Keratinocyte (primary cell): Measurements from ENCODE around the gene PRSS8. TPM values are rescaled to one million over a fixed set of nuclear protein-coding genes. Genes with fewer than 3 reads are reported as not detected.

Source experiments
- DNase-seq: peaks from one replicate; pipeline ENCODE4 v3.0.0-alpha.2; 2011; ENCODE audit warnings: low read depth, missing footprints, low spot score
- FAIRE-seq: peaks from 2 replicates; lab custom pipeline; 2011; peaks lifted over from hg19 to GRCh38; lab: Jason Lieb, UNC
- H2AFZ ChIP-seq: 2 replicates; pipeline ENCODE4 v1.6.0; 2012; ENCODE audit warnings: low read length, control low read depth, inconsistent platforms; ENCODE audit not compliant: control insufficient read depth
- H3K27ac ChIP-seq: 2 replicates; pipeline ENCODE4 v1.5.1; 2011; ENCODE audit warnings: low read length; ENCODE audit not compliant: control insufficient read depth, insufficient read depth
- H3K27me3 ChIP-seq: 3 replicates; pipeline ENCODE4 v1.6.0; 2011; ENCODE audit warnings: low read length; ENCODE audit not compliant: control insufficient read depth, insufficient read depth; ENCODE audit errors: extremely low read depth
- H3K36me3 ChIP-seq, 2 experiments: 2 replicates in 1 of 2; 3 replicates in 1 of 2; pipeline ENCODE4 v1.5.1; 2011; ENCODE audit warnings: low read length in 2 of 2, mild to moderate bottlenecking in 1 of 2; ENCODE audit not compliant: control insufficient read depth in 2 of 2, insufficient read depth in 2 of 2; ENCODE audit errors: extremely low read depth in 1 of 2
- H3K4me1 ChIP-seq: 3 replicates; pipeline ENCODE4 v1.5.1; 2011; ENCODE audit warnings: low read length; ENCODE audit not compliant: control insufficient read depth, insufficient read depth; ENCODE audit errors: extremely low read depth
- H3K4me2 ChIP-seq: 3 replicates; pipeline ENCODE4 v1.6.0; 2011; ENCODE audit warnings: low read depth, low read length; ENCODE audit not compliant: control insufficient read depth, insufficient read depth; ENCODE audit errors: extremely low read depth
- H3K4me3 ChIP-seq, 3 experiments: fragments of 200-600 bp in 1 of 3; sonication (generic) in 1 of 3; 2 replicates in 2 of 3; 3 replicates in 1 of 3; pipeline ENCODE4 v1.5.1; 2011 to 2016; ENCODE audit warnings: low read length in 3 of 3, mild to moderate bottlenecking in 3 of 3, control low read depth in 2 of 3, inconsistent platforms in 1 of 3, low read depth in 1 of 3, mixed read lengths in 1 of 3, mixed run types in 1 of 3, moderate library complexity in 1 of 3; ENCODE audit not compliant: control insufficient read depth in 2 of 3, insufficient read depth in 2 of 3; ENCODE audit errors: extremely low read depth in 1 of 3
- H3K79me2 ChIP-seq: 2 replicates; pipeline ENCODE4 v1.6.0; 2012; ENCODE audit warnings: low read length; ENCODE audit not compliant: control insufficient read depth, insufficient read depth
- H3K9ac ChIP-seq: 3 replicates; pipeline ENCODE4 v1.6.0; 2011; ENCODE audit warnings: low read length; ENCODE audit not compliant: control insufficient read depth, insufficient read depth; ENCODE audit errors: extremely low read depth
- H3K9me1 ChIP-seq: 3 replicates; pipeline ENCODE4 v1.6.0; 2011; ENCODE audit warnings: low read length; ENCODE audit not compliant: control insufficient read depth, insufficient read depth; ENCODE audit errors: extremely low read depth
- H3K9me3 ChIP-seq: 2 replicates; pipeline ENCODE4 v1.5.1; 2012; ENCODE audit warnings: low read depth, low read length; ENCODE audit not compliant: control insufficient read depth
- H4K20me1 ChIP-seq: 3 replicates; pipeline ENCODE4 v1.6.0; 2011; ENCODE audit warnings: low read length; ENCODE audit not compliant: control insufficient read depth, insufficient read depth; ENCODE audit errors: extremely low read depth
- EZH2 ChIP-seq: IDR thresholded peaks from one replicate; pipeline ENCODE4 v1.6.1; 2012; ENCODE audit warnings: inconsistent platforms, mild to moderate bottlenecking, low read length, moderate library complexity
- dilution Hi-C: fragments of 300-500 bp; cut with MboI; formaldehyde crosslinking; loops from one replicate; pipeline ENCODE4 v1.7.0; 2020; ENCODE audit warnings: low sequenced_read_pairs; ENCODE audit not compliant: extremely low pct_ligation_motif_present
- polyA plus RNA-seq, 5 experiments: library from polyadenylated mRNA; depleted of rRNA in 3 of 5; stranded (reverse) in 3 of 5; stranded (forward) in 1 of 5; unstranded in 1 of 5; fragments of >200 nt; gene quantifications; 1 replicate in 1 of 5; 2 replicates in 3 of 5; 3 replicates in 1 of 5; pipeline versions ENCODE4 v1.2.1 to v1.2.3, GENCODE V29; 2011 to 2012; ENCODE audit warnings: missing spikeins in 2 of 5, low read depth in 1 of 5, low replicate concordance in 1 of 5
- TF ChIP-seq, protein P1 (sequence below), 3 experiments: IDR thresholded peaks in 1 of 3; conservative IDR thresholded peaks in 1 of 3; optimal IDR thresholded peaks in 1 of 3; 2 replicates in 2 of 3; 3 replicates in 1 of 3; pipeline versions ENCODE3 to v1.5.1; 2011; ENCODE audit warnings: low read length in 3 of 3, mild to moderate bottlenecking in 3 of 3, moderate library complexity in 2 of 3, control low read depth in 1 of 3, inconsistent platforms in 1 of 3; ENCODE audit not compliant: insufficient read depth in 2 of 3; ENCODE audit errors: extremely low read depth in 1 of 3

PRSS8 gene
- polyA plus RNA-seq, 1 donor (not counting 4 experiments of a cell fraction or from before 2014, with no cell fraction given), result 31.2 TPM

DNA sequence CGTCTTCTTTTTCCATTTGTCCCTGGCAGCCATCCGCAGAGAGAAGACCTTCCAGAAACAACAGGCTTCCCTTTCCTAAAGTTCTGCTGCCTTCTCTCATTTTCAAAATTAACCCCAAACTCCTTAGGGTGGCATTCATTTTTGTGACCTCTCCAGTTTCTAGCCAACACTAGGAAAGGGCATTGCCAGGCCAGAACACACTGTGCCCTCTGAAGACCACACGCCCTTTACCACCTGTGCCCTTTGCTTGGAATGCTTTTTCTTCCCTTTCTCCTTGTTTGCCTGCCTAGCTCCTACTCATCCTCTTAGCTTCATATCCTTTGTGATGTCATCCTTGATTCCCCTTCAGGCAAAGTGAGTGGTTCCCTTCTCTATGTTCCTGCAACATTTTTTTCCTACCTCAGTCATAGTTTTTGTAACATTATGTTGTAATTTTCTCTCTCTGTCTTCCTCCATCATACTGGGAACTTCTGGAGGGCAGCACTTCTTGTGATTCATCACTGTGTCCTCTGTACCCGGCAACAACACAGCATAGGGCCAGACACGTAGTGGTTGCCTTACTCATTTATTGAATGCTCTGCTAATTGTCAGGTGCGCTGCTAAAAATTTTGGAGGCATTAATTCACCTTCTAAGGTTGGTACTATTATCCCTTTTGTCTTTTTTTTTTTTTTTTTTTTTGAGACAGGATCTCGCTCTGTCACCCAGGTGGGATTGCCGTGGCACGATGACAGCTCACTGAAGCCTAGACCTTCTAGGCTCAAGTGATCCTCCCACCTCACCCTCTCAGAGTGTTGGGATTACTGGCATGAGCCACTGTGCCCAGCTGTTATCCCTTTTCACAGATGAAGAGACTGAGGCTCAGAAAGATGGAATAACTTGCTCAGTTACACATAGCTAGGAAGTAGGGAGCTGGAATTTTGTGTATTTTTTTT is 17.0 kb downstream of the PRSS8 start:
- DNase-seq, result peak; percentile 86

GRCh38 chr16:31117384-31118222 is 17.9 kb downstream of the PRSS8 start, which contains the start of gene KAT8:
KAT8 (plus strand) TSS chr16:31117664; CDS start chr16:31117682, 18 bp downstream.
- Histone ChIP-seq H3K36me3 (peaks cover 10 to 26% of the 10 kb centered on the region in 2 experiments), H3K27me3 (no peaks in the 10 kb centered on the region), H3K27ac (peak within 1 kb of the TSS; percentile 99), H3K9me1 (peaks cover 2% of the 10 kb centered on the region), H3K4me2 (peak within 1 kb of the TSS; percentile 96), H3K79me2 (peaks cover 23% of the 10 kb centered on the region), H3K4me3 (peak within 1 kb of the TSS; percentile 47 to 87 (median 83)), H2AFZ (peak within 1 kb of the TSS; percentile 55), H3K9me3 (no peaks in the 10 kb centered on the region), H3K9ac (peak within 1 kb of the TSS; percentile 93), H4K20me1 (peaks cover 6% of the 10 kb centered on the region), H3K4me1 (peaks cover 16% of the 10 kb centered on the region)
- dilution Hi-C loops, result no loop called here
- TF ChIP-seq, protein P1, sequence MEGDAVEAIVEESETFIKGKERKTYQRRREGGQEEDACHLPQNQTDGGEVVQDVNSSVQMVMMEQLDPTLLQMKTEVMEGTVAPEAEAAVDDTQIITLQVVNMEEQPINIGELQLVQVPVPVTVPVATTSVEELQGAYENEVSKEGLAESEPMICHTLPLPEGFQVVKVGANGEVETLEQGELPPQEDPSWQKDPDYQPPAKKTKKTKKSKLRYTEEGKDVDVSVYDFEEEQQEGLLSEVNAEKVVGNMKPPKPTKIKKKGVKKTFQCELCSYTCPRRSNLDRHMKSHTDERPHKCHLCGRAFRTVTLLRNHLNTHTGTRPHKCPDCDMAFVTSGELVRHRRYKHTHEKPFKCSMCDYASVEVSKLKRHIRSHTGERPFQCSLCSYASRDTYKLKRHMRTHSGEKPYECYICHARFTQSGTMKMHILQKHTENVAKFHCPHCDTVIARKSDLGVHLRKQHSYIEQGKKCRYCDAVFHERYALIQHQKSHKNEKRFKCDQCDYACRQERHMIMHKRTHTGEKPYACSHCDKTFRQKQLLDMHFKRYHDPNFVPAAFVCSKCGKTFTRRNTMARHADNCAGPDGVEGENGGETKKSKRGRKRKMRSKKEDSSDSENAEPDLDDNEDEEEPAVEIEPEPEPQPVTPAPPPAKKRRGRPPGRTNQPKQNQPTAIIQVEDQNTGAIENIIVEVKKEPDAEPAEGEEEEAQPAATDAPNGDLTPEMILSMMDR (optimal IDR thresholded peaks at IDR 0.05 in 1 of 3, IDR thresholded peaks at IDR 0.05 in 1 of 3, conservative IDR thresholded peaks at IDR 0.05 in 1 of 3; ENCODE audit: extremely low read depth in 1 of 3, insufficient read depth in 2 of 3, low read length in 3 of 3), result no peak
- TF ChIP-seq EZH2, result no peak
- DNase-seq, result peak; percentile 88
- peak; percentile 51 for FAIRE-seq

More for the DNA sequence above, 17.0 kb downstream of the PRSS8 start:
- Histone ChIP-seq H3K27me3 (no peaks in the 10 kb centered on the region), H3K4me2 (peak overlapping the region; percentile 96), H3K36me3 (peaks cover 10 to 26% of the 10 kb centered on the region in 2 experiments), H3K9ac (peak overlapping the region; percentile 93), H3K9me3 (no peaks in the 10 kb centered on the region), H3K27ac (peak overlapping the region; percentile 99), H4K20me1 (peaks cover 6% of the 10 kb centered on the region), H3K79me2 (peaks cover 23% of the 10 kb centered on the region), H2AFZ (peak overlapping the region; percentile 55), H3K4me3 (peak overlapping the region; percentile 47 to 87 (median 83)), H3K4me1 (peaks cover 16% of the 10 kb centered on the region), H3K9me1 (peaks cover 2% of the 10 kb centered on the region)
- dilution Hi-C loops, result no loop called here
- FAIRE-seq, result peak; percentile 82
- TF ChIP-seq, protein P1 (optimal IDR thresholded peaks at IDR 0.05 in 1 of 3, IDR thresholded peaks at IDR 0.05 in 1 of 3, conservative IDR thresholded peaks at IDR 0.05 in 1 of 3; ENCODE audit: extremely low read depth in 1 of 3, insufficient read depth in 2 of 3, low read length in 3 of 3), result no peak
- no peak for TF ChIP-seq EZH2
